Measurements from ENCODE around the gene IDH3B.

Gene IDH3B

DNA sequence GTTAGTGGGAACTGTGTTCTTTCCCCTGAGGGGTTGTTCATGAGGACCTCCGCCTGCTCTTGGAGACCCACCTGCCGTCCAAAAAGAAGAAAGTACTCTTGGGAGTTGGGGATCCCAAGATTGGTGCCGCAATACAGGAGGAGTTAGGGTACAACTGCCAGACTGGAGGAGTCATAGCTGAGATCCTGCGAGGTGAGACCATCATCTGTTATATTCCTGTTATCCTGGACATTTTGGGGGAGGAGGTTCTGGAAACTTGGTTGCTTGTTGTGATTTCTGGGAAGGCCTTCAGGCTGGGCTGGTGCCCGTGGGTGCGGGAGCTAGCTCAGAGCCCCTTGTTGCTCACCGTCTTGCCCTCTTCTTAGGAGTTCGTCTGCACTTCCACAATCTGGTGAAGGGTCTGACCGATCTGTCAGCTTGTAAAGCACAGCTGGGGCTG is 9.6 kb downstream of the IDH3B start:
- H3K36me3 Mint-ChIP-seq: peaks cover 32% of the 10 kb centered on the region
- H3K9me3 Mint-ChIP-seq: no peaks in the 10 kb centered on the region
- peak overlapping the region; percentile 93 for H3K27ac Mint-ChIP-seq
- H3K27me3 Mint-ChIP-seq: no peaks in the 10 kb centered on the region
- H3K4me3 Mint-ChIP-seq: peak overlapping the region; percentile 89
- peaks cover 55% of the 10 kb centered on the region for H3K4me1 Mint-ChIP-seq

DNA sequence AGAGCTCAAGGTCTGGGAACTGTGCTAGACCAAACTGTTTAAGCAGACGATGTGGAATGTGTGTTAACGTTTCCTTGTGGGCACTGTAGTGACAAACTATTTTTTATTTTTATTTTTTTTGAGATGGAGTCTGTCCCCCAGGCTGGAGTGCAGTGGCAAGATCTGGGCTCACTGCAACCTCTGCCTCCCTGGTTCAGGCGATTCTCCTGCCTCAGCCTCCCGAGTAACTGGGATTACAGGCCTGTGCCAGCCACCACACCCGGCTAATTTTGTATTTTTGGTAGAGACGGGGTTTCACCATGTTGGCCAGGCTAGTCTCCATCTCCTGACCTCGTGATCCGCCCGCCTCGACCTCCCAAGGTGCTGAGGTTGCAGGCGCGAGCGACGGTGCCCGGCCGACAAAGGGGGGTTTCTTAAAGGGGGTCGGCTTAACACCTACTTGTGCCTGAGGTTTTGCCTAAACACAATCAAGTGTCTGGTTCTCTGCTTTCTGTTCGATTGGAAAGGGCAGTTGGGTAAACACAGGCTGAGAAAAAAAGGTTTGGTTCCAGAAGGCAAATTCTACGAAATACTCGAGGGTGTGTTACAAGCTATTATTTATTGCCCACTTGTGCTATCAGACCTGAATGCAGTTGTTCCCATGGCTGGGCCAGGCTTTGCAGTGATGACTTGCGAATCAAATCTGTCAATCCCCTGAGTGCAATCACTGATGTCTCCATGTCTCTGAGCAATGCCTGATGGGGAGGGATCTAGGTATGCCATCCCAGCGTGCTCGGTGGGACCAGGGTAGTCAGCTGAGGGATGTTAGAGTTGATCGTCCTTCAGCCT is 10.2 kb downstream of the IDH3B start:
- Mint-ChIP-seq H3K9me3 (no peaks in the 10 kb centered on the region), H3K4me3 (peak overlapping the region; percentile 89), H3K4me1 (peaks cover 52% of the 10 kb centered on the region), H3K27ac (peak overlapping the region; percentile 93), H3K27me3 (no peaks in the 10 kb centered on the region), H3K36me3 (peaks cover 28% of the 10 kb centered on the region)

DNA sequence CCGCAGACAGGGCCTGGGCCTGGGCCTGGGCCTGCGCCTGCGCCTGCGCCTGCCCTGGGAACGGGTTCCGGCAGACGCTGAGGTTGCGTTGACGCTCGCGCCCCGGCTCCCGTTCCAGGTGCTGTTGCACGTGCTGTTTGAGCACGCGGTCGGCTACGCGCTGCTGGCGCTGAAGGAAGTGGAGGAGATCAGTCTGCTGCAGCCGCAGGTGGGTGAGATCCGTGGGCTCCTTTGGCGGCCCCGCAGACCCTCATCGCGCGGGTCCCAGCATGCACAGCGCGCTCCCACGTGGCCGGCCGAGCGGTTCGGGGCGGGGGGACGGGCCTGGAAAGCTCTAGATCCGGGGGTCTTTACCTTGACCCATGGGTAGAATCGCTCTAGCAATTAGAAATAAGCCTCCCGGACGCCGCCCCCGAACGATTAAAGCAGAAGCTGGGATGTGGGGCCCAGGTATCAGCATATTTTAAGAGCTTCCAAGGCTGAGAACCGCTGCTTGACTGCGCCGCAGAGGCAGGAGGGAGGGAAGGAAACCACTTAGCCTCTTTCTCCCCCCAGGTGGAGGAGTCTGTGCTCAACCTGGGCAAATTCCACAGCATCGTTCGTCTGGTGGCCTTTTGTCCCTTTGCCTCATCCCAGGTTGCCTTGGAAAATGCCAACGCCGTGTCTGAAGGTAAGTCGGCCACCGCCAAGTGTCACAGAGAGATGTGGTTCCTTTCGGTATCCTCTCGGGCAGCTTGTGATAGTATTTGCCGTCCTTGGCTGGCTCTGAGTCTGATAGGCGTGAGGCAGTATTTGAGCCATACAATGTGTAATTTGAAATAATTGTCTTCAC is 11.1 kb downstream of the IDH3B start:
- Mint-ChIP-seq H3K4me1 (peaks cover 51% of the 10 kb centered on the region), H3K4me3 (peak overlapping the region; percentile 89), H3K27ac (peak overlapping the region; percentile 95), H3K36me3 (peaks cover 24% of the 10 kb centered on the region), H3K27me3 (no peaks in the 10 kb centered on the region), H3K9me3 (no peaks in the 10 kb centered on the region)

DNA sequence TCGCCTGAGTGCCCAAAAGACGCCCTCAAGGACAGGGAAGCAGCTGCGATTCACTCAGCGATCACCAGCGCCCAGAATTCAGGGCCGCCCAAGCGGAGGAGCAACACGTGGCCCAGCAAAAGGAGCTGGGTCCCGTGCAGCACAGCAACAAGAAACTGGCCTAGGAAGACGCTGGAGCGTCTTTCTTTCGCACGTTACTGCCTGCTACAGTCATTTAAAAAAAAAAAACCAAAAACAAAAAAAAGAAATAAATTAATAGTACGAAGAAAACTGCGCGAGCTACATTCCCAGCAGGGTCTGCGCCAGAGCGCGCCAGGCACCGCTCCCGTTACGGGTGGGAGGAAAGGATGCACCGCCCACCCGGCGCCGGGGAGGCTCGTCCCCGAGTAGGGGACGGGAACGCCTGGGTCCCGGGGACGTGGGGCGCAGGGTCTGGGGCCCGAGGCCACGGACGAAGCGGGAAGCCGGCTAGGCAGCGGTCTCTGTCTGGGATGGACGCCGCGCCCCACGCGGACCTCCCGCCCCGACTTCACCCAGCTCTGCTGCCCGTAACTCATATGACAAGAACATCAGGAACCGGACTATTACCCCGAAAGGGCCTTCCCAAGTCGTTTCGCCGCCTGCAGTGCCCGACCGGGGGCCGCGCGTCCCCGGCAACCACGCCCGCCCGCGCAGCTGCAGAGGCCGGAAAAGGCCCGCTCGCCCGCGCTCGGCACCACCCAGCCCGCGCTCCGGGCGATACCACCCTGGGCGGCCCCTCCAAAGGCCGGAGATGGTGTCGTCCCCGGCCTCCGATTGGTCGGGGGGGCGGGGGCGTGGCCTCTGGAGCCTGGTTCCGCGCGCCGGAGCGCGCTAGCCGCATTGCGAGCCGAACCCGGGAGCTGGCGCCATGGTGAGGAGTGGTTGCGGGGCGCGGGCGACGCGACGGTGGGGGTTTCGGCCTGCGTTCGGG is 12.0 kb downstream of the IDH3B start, which contains the start of gene NOP56:
TSS of gene NOP56 (plus strand) at position 861 of the 952 bp plus-strand sequence. CDS start at position 890, 29 bp downstream.
- Mint-ChIP-seq H3K36me3 (peaks cover 24% of the 10 kb centered on the region), H3K4me1 (peaks cover 51% of the 10 kb centered on the region), H3K27me3 (no peaks in the 10 kb centered on the region)

DNA sequence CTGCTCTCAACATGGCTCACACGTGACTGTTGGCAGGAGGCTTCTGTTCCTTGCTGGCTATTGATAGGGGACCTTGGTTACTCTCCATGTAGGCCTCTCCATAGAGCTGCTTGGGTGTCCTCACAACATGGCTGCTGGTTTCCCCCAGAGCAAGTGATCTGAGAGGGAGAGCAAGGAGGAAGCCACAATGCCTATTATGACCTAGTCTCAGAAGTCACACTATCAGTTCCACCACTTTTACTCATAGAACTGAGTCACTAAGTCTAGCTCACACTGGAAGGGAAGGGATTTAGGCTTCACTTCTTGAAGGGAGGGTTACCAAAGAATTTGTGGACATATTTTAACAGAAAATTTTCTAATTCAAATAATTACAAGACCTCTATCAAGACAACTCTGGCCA is 20.3 kb downstream of the IDH3B start:
- H3K36me3 Mint-ChIP-seq: peaks cover 5% of the 10 kb centered on the region
- H3K9me3 Mint-ChIP-seq: no peaks in the 10 kb centered on the region
- H3K27ac Mint-ChIP-seq: peak overlapping the region; percentile 21
- H3K27me3 Mint-ChIP-seq: no peaks in the 10 kb centered on the region
- no peak overlapping the region for H3K4me3 Mint-ChIP-seq
- H3K4me1 Mint-ChIP-seq: peaks cover 6% of the 10 kb centered on the region

More for the DNA sequence above, 12.0 kb downstream of the IDH3B start, which contains the start of gene NOP56:
- Mint-ChIP-seq H3K27ac (peak within 1 kb of the TSS; percentile 95), H3K9me3 (no peaks in the 10 kb centered on the region), H3K4me3 (peak within 1 kb of the TSS; percentile 91)

DNA sequence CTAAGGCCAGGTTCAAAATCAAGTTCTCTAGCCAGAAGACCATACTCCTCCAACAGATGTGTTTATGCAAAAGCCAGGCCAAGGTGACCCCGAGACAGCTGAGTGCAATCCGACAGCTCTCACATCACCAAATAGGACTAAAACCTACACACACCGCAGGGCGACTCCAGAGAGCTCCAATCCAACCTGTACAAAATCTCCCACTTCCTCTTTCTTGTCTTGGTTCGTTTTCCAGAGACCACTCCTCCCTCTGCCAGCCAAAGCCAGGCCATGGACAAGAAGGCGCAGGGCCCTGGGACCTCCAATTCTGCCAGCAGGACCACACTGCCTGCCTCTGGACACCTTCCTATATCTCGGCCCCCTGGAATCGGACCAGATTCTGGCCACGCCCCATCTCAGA is 23.1 kb downstream of the IDH3B start:
- Mint-ChIP-seq H3K27me3 (no peaks in the 10 kb centered on the region), H3K9me3 (no peaks in the 10 kb centered on the region), H3K4me1 (peaks cover 5% of the 10 kb centered on the region), H3K4me3 (no peak overlapping the region), H3K27ac (no peak overlapping the region), H3K36me3 (peaks cover 5% of the 10 kb centered on the region)

DNA sequence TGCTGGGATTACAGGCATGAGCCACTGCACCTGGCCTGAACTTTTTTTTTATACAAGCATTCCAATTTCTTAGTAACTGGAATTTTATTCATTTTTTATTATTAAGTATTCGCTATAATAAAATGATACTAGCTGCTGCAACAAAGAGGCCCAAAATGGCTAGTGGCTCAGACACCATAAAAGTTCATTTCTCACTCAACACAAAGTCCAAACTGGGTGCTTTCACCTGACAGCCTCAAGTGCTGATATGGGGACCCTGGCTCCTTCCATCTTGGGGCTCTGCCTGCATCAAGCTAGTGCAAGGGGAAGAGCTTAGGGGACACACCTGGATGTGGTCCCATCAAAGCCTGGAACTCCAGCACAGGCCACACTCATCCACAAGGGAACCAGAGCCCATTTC is 23.8 kb downstream of the IDH3B start:
- Mint-ChIP-seq H3K36me3 (peaks cover 5% of the 10 kb centered on the region), H3K27ac (peak overlapping the region; percentile 12), H3K27me3 (no peaks in the 10 kb centered on the region), H3K4me3 (no peak overlapping the region), H3K9me3 (no peaks in the 10 kb centered on the region), H3K4me1 (peaks cover 5% of the 10 kb centered on the region)

DNA sequence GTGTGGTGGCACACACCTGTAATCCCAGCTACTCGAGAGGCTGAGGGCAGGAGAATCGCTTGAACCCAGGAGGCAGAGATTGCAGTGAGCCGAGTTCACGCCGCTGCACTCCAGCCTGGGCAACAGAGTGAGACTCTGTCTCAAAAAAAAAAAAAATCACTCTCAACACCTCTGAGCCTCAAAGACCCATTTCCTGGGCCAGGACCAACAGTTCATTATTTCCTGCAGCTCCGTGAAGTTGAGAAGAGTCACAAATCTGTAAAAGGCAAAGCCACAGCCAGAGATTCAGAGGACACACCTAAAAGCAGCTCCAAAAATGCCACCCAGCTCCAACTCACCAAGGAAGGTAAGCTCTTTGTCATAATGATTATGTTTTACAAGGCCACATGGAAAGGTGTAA is 26.8 kb downstream of the IDH3B start:
- H3K27me3 Mint-ChIP-seq: no peaks in the 10 kb centered on the region
- H3K27ac Mint-ChIP-seq: no peak overlapping the region
- H3K36me3 Mint-ChIP-seq: peaks cover 2% of the 10 kb centered on the region
- peaks cover 5% of the 10 kb centered on the region for H3K4me1 Mint-ChIP-seq
- H3K4me3 Mint-ChIP-seq: no peak overlapping the region
- H3K9me3 Mint-ChIP-seq: no peaks in the 10 kb centered on the region

DNA sequence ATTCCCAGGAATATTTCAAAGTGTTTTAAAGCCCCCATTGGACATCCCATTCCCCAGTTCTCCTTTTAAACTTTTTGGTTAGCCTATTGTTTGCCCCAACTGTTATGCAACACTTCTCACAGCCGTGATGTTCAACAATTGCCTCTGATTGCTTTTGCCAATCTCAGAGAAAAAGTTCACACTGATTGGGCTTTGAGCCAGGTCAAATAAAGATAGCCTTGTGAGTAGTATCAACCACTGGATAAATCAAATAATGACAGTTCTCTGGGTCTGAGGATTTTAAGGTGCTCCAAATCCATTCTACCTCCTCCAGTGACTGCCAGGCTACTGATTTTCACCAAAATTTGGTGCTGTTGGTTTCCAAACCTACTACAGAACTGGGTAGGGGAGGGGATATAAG is 30.6 kb downstream of the IDH3B start:
- H3K27me3 Mint-ChIP-seq: peaks cover 6% of the 10 kb centered on the region
- H3K4me3 Mint-ChIP-seq: no peak overlapping the region
- peaks cover 5% of the 10 kb centered on the region for H3K4me1 Mint-ChIP-seq
- H3K27ac Mint-ChIP-seq: no peak overlapping the region
- H3K9me3 Mint-ChIP-seq: peaks cover 20% of the 10 kb centered on the region
- peaks cover 5% of the 10 kb centered on the region for H3K36me3 Mint-ChIP-seq

DNA sequence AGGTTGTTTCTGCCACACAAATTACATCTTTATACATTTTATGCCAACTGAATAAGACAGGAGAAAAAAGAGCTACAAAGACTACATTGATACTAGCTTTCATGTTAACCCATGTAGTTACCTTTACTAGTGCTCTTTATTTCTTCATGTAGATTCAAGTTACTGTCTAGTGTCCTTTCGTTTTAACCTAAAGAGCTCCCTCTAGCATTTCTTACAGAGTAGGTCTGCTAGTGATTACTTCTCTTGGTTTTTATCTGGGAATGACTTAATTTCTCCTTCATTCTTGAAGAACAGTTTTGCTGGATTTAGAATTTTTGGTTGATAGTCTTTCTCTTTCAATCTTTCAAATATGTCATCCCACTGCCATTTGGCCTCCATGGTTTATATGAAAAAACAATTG is 32.8 kb downstream of the IDH3B start:
- Mint-ChIP-seq H3K27ac (no peak overlapping the region), H3K4me1 (no peaks in the 10 kb centered on the region), H3K27me3 (peaks cover 6% of the 10 kb centered on the region), H3K36me3 (peaks cover 5% of the 10 kb centered on the region), H3K4me3 (no peak overlapping the region), H3K9me3 (peaks cover 21% of the 10 kb centered on the region)

DNA sequence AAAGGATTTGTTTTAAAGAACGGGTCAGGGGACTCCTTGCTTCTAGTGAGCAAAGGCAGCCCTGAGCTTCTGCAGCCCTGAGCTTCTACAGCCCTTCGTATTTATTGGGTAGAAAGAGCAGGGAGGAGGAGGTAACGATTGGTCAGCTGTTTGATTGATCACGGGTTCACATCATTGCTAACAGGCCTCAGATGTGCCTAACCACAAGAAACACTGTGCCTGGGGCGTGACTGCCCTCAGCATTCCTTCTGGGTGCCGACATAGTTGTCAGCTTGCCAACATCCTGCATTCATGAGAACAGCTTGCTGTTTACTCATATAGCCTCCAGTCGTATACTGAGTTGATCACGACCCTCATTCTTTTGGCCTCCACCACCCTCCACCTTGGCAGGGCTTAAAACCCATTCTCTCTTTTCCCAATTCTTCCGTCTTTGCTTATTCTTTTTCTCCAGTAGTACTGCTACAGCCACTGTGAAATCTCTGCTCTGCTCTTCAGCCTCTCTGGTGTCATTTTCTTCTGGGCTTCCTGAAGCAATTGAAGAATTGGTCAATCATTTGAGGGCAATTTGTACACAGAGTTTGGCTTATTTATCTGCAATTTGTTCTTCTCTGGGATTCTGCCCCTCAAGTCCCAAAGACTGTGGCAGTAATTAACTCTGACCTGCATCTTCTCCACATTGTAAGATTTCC is 37.0 kb downstream of the IDH3B start:
- Mint-ChIP-seq H3K9me3 (peaks cover 32% of the 10 kb centered on the region), H3K36me3 (peaks cover 5% of the 10 kb centered on the region), H3K27ac (no peak overlapping the region), H3K27me3 (peaks cover 7% of the 10 kb centered on the region), H3K4me1 (no peaks in the 10 kb centered on the region), H3K4me3 (no peak overlapping the region)

DNA sequence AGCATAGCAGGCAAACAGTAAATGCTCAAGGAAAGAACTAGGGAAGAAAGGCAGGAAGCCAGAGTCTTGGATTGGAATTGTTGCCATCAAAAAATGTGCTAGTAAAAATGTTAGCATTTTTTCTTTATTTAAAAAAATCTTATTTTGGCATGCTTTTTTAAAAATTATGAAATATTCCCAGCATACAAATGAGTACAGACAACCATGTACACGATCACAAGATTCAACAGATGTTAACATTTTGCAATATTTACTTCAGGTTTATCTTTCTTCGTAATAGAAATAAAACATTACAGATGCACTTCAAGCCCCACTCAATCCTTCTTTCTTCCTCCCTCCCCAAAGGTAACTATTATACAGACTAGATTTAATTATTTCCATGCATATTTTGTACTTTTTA is 39.0 kb downstream of the IDH3B start:
- H3K27ac Mint-ChIP-seq: no peak overlapping the region
- no peaks in the 10 kb centered on the region for H3K36me3 Mint-ChIP-seq
- no peaks in the 10 kb centered on the region for H3K4me1 Mint-ChIP-seq
- no peak overlapping the region for H3K4me3 Mint-ChIP-seq
- peaks cover 7% of the 10 kb centered on the region for H3K27me3 Mint-ChIP-seq
- H3K9me3 Mint-ChIP-seq: peaks cover 20% of the 10 kb centered on the region

DNA sequence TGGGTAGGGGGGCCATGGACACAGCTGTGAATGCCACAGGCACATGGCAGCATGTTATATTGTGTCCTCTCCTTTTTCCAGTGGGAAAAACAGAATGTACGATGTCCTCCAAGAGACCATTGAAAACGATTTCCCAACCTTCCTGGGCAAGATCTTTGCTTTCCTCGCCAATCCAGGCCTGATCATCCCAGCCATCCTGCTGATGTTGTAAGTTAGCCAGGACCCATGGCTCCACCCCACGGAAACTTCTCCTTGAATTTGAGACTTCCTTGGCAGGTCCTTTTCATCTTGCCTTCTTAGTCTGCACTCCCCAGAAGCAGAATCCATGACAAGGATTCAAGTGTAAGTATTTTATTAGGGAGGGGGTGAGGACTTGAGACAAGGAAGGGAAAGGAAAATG is 39.8 kb downstream of the IDH3B start:
- peaks cover 12% of the 10 kb centered on the region for H3K27me3 Mint-ChIP-seq
- no peaks in the 10 kb centered on the region for H3K4me1 Mint-ChIP-seq
- no peak overlapping the region for H3K4me3 Mint-ChIP-seq
- no peak overlapping the region for H3K27ac Mint-ChIP-seq
- peaks cover 21% of the 10 kb centered on the region for H3K9me3 Mint-ChIP-seq
- H3K36me3 Mint-ChIP-seq: no peaks in the 10 kb centered on the region

DNA sequence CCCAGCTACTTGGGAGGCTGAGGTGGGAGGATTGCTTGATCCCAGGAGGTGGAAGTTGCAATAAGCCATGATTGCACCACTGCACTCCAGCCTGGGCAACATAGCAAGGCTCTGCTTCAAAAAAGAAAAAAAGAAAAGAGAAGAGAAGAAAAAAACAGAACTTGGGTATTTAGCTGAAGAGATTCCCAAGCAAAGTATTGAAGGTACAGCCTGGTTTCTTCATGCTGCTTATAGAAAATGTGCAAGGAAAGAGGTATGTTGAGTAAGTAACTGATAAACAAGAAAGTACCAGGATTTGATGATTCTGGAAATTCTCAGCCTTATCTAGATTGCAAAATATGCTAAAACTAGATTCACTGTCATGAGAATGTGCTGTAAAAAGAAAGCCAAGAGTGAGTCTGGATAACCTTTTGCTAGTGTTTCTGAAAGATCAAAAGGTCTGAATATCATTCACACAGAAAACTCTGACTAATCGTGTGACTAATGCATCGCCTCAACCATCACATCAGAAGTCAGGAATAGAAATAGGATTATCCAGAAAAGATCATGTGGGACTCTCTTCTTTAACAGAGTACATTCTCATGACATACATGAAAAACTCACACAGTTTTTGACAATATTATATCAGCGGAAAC is 43.9 kb downstream of the IDH3B start:
- no peak overlapping the region for H3K4me3 Mint-ChIP-seq
- peaks cover 9% of the 10 kb centered on the region for H3K9me3 Mint-ChIP-seq
- no peaks in the 10 kb centered on the region for H3K4me1 Mint-ChIP-seq
- H3K27me3 Mint-ChIP-seq: peaks cover 17% of the 10 kb centered on the region
- H3K27ac Mint-ChIP-seq: peak overlapping the region; percentile 27
- H3K36me3 Mint-ChIP-seq: no peaks in the 10 kb centered on the region

Measured in activated naive CD4-positive, alpha-beta T cell treated with anti-CD3 and anti-CD28 coated beads, Interleukin-2, amount 50 U/mL, for 24 hours (primary cell).